CD8-positive, alpha-beta memory T cell (primary cell): ENCODE measurements around the gene SUGP2. TPM values are rescaled to one million over a fixed set of nuclear protein-coding genes. Genes with fewer than 3 reads are reported as not detected.
"Not testable (repeated sequence)": the region's sequence is repeated elsewhere in the genome, so short reads cannot be mapped to it uniquely, and the experiment has no call there.

Experiments
- CTCF ChIA-PET: fragments of 350-600 bp; sonication (Branson Sonifier 250); formaldehyde crosslinking; loops from one replicate; lab custom pipeline; 2021; ENCODE audit warnings: antibody characterized with exemption; lab: Charles Lee
- POLR2A ChIA-PET: fragments of 350-600 bp; sonication (Branson Sonifier 250); formaldehyde crosslinking; loops from one replicate; lab custom pipeline; 2021; ENCODE audit warnings: antibody characterized with exemption; lab: Charles Lee
- DNase-seq, 5 donors: peaks; one replicate each; pipeline versions ENCODE4 v3.0.0 to v3.0.0-alpha.2; 2020 to 2022; ENCODE audit warnings: mixed read lengths in 1 of 5
- H3K27ac ChIP-seq: one replicate; pipeline ENCODE4 v1.7.0; 2013; ENCODE audit warnings: low read depth, mild to moderate bottlenecking, low read length, moderate library complexity
- H3K27me3 ChIP-seq: 2 replicates; pipeline ENCODE4 v1.7.0; 2013; ENCODE audit warnings: low read length, mild to moderate bottlenecking; ENCODE audit not compliant: insufficient read depth, poor library complexity, severe bottlenecking
- H3K36me3 ChIP-seq: 2 replicates; pipeline ENCODE4 v1.7.0; 2013; ENCODE audit warnings: mild to moderate bottlenecking, low read length, moderate library complexity; ENCODE audit not compliant: insufficient read depth
- H3K4me1 ChIP-seq: 2 replicates; pipeline ENCODE4 v1.7.0; 2013; ENCODE audit warnings: mild to moderate bottlenecking, low read length, moderate library complexity; ENCODE audit not compliant: insufficient read depth
- H3K4me3 ChIP-seq: 2 replicates; pipeline ENCODE4 v1.7.0; 2013; ENCODE audit warnings: mild to moderate bottlenecking, low read length
- H3K9me3 ChIP-seq: 2 replicates; pipeline ENCODE4 v1.7.0; 2013; ENCODE audit warnings: mild to moderate bottlenecking, low read length
- H3K27ac Mint-ChIP-seq, 8 donors: one replicate each; pipeline ENCODE4 v1.8.0; 2020 to 2021; ENCODE audit warnings: mixed read lengths in 8 of 8, mild to moderate bottlenecking in 6 of 8, inconsistent platforms in 3 of 8, moderate library complexity in 3 of 8
- H3K27me3 Mint-ChIP-seq, 2 donors: one replicate each; pipeline ENCODE4 v1.8.0; 2020 to 2021; ENCODE audit warnings: mixed read lengths in 2 of 2, mild to moderate bottlenecking in 1 of 2, moderate library complexity in 1 of 2
- H3K36me3 Mint-ChIP-seq, 3 donors: one replicate each; pipeline ENCODE4 v1.8.0; 2020 to 2021; ENCODE audit warnings: mixed read lengths in 3 of 3, inconsistent platforms in 1 of 3, mild to moderate bottlenecking in 1 of 3
- H3K4me1 Mint-ChIP-seq, 3 donors: one replicate each; pipeline ENCODE4 v1.8.0; 2020 to 2021; ENCODE audit warnings: mixed read lengths in 3 of 3, inconsistent platforms in 1 of 3, mild to moderate bottlenecking in 1 of 3
- H3K4me3 Mint-ChIP-seq, 7 donors: one replicate each; pipeline ENCODE4 v1.8.0; 2020 to 2021; ENCODE audit warnings: mixed read lengths in 7 of 7, mild to moderate bottlenecking in 6 of 7, moderate library complexity in 4 of 7, inconsistent platforms in 2 of 7
- H3K9me3 Mint-ChIP-seq, 5 donors: one replicate each; pipeline ENCODE4 v1.8.0; 2020 to 2022; ENCODE audit warnings: mixed read lengths in 5 of 5, mild to moderate bottlenecking in 3 of 5, moderate library complexity in 2 of 5, inconsistent platforms in 1 of 5
- polyA plus RNA-seq: library from polyadenylated mRNA; unstranded; fragments of 300-500 nt; fragmentation: Illumina TruSeq; gene quantifications from one replicate; pipeline ENCODE4 v1.2.3, GENCODE V29; 2021
- total RNA-seq, 2 experiments: library from RNA; stranded (reverse); gene quantifications; one replicate each; pipeline ENCODE4 v1.2.3, GENCODE V29; 2021

Gene SUGP2
- total and polyA plus RNA-seq, 3 experiments from 2014 or later: 10.0 to 81.2 (median 77.6) TPM

DNA sequence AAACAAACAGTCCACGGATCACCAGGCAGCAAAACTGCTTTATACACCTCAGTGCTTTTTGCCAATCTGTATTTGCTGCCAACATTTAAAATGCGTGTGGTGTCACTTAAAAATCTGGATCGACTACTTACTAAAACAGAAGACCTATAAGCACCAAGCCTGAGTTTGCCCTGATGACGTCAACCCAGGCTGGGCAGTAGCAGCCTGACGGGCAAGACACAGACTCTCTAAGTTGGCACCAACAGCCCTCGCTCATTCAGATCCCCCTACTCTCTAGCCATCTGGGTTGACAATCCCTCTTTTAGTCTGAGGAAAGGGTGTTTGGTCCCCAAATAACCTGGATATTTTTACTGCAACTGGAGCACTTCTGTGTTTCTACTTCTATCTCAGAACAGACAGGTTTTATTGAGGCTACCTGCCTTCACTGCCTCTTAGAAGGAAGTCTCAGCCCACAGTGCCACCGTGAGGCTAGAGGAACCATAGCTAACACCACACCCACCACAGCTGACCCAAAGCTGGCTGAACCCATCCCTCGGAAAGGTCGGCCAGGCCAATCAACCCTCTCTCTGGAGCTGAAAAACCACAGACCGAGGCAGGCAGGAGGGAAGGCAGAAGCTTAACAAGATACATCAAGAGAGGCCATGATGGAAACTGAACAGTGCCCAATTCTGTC is 6.9 kb downstream of the SUGP2 start:
- no peak for DNase-seq
- ChIA-PET CTCF (no interaction called here), POLR2A (no interaction called here)
- Mint-ChIP-seq H3K36me3 (peaks cover 16 to 78% (median 25%) of the 10 kb centered on the region in 3 donors), H3K4me1 (peaks cover 29 to 53% (median 48%) of the 10 kb centered on the region in 3 donors), H3K4me3 (peak overlapping the region in 2 of 7 donors; percentile 12 to 72), H3K9me3 (no peaks in the 10 kb centered on the region), H3K27me3 (no peaks in the 10 kb centered on the region), H3K27ac (peak overlapping the region in 5 of 8 donors; percentile 5 to 78 (median 52))
- Histone ChIP-seq H3K27me3 (no peaks in the 10 kb centered on the region), H3K36me3 (peaks cover 39% of the 10 kb centered on the region), H3K9me3 (no peaks in the 10 kb centered on the region), H3K27ac (no peak overlapping the region), H3K4me3 (no peak overlapping the region), H3K4me1 (peaks cover 7% of the 10 kb centered on the region)

DNA sequence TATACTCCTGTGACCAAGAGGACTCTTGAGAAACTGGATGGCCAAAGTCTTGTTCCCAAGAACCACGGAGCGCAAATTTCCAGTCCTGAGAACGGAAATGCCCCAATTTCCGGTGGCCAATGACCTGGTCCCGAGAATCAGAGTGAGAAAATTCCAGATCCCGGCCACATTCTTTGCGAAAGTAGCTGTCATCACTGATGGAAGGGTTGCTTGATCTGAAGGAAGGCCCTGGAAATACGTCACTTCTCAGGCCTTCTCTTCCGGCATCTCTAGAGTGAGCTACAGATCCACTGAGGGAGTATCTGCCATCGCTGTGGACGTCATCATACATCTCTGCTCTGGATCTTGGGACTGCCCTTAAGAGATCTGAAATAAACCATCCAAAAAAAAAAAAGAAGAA is 7.5 kb downstream of the SUGP2 start:
- H3K9me3 Mint-ChIP-seq: no peaks in the 10 kb centered on the region
- POLR2A ChIA-PET: no interaction called here
- H3K4me3 Mint-ChIP-seq: no peak overlapping the region
- DNase-seq: no peak
- peak overlapping the region in 1 of 8 donors; percentile 78 for H3K27ac Mint-ChIP-seq
- no peaks in the 10 kb centered on the region for H3K27me3 Mint-ChIP-seq
- H3K36me3 Mint-ChIP-seq: peaks cover 16 to 79% (median 25%) of the 10 kb centered on the region in 3 donors
- no peaks in the 10 kb centered on the region for H3K27me3 ChIP-seq
- no peaks in the 10 kb centered on the region for H3K9me3 ChIP-seq
- H3K36me3 ChIP-seq: peaks cover 39% of the 10 kb centered on the region
- H3K4me1 Mint-ChIP-seq: peaks cover 30 to 56% (median 47%) of the 10 kb centered on the region in 3 donors
- H3K27ac ChIP-seq: no peak overlapping the region
- H3K4me1 ChIP-seq: peaks cover 7% of the 10 kb centered on the region
- no peak overlapping the region for H3K4me3 ChIP-seq
- CTCF ChIA-PET: no interaction called here

DNA sequence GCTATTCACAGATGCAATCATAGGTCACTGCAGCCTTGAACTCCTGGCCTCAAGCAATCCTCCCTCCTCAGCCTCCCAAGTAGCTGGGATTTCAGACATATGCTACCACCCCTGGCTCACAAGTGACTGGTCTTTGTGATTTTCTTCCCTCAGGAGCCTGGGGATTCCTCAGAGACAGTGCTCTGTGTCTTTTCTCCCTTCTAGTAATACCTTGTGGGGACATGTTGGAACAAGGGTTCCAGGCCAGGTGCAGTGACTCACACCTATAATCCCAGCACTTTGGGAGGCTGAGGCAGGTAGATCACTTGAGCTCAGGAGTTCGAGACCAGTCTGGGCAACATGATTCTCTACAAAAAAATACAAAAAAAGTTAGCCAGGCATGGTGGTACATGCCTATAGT is 9.9 kb downstream of the SUGP2 start:
- H3K4me3 ChIP-seq, H3K27ac ChIP-seq, POLR2A ChIA-PET, H3K27me3 Mint-ChIP-seq, CTCF ChIA-PET, DNase-seq, H3K27me3 ChIP-seq, H3K4me1 ChIP-seq, H3K9me3 Mint-ChIP-seq, H3K4me3 Mint-ChIP-seq, H3K9me3 ChIP-seq: not testable (repeated sequence)
- Mint-ChIP-seq H3K27ac (peak overlapping the region in 1 of 8 donors; percentile 36), H3K36me3 (peaks cover 16 to 75% (median 29%) of the 10 kb centered on the region in 3 donors), H3K4me1 (peaks cover 27 to 51% (median 37%) of the 10 kb centered on the region in 3 donors)
- peaks cover 43% of the 10 kb centered on the region for H3K36me3 ChIP-seq

DNA sequence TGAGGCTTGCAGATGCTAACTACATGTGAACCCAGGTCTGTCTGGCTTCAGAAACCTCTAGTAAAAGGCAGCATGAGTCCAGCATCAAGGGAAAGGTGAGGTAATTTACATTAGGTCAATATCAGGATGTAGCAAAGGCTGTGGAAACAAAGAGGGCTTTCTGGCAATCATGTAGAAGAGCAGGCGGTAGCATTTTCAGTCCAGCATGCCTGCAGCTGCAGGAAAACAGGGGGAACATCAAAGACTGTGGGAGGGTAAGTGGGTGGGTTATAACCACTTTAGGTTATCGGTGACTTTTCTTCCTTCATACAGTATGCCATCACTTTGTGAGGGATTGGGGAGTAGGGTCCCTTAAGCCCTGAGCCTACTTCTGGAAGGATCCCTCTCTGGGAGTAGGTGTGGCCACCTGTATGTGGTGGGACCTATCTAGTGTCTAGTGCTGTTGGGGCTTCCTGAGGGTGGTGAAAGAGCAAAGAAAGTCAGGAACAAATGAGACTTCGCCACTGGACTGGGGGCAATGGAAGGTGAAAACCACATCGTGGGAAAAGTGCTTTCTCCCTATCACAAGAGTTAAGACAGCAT is 10.8 kb downstream of the SUGP2 start:
- H3K4me3 Mint-ChIP-seq: no peak overlapping the region

DNA sequence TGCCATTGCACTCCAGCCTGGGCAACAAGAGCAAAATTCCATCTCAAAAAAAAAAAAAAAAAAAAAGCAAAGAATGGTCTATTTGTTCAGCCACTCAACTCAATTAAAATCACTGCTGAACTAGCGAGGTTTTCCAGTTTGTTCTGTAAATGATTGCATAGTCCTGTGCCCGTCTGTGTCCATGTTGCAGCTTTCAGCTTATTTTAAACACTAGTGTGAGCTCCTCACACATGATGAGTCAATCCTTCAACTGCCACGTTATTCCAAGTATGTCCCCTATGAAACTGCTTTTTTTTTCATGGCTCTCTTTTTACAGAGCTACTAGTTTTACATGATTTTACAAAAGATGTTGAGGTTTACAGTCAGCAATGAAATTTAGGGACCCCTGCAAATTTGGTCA is 12.2 kb downstream of the SUGP2 start:
- CTCF ChIA-PET: no interaction called here

More for the DNA sequence above, 10.8 kb downstream of the SUGP2 start:
- Histone ChIP-seq H3K27me3 (no peaks in the 10 kb centered on the region), H3K9me3 (no peaks in the 10 kb centered on the region), H3K4me3 (no peak overlapping the region), H3K36me3 (peaks cover 36% of the 10 kb centered on the region), H3K27ac (no peak overlapping the region), H3K4me1 (peaks cover 7% of the 10 kb centered on the region)
- ChIA-PET CTCF (interaction anchor here (1.0 kb wide), 1 partner anchor 15 kb away, joined by 3 read pairs; no protein-coding TSS in a partner anchor), POLR2A (no interaction called here)
- Mint-ChIP-seq H3K27me3 (no peaks in the 10 kb centered on the region), H3K27ac (peak overlapping the region in 7 of 8 donors; percentile 14 to 94 (median 42)), H3K36me3 (peaks cover 10 to 76% (median 25%) of the 10 kb centered on the region in 3 donors), H3K9me3 (no peaks in the 10 kb centered on the region), H3K4me1 (peaks cover 23 to 44% (median 32%) of the 10 kb centered on the region in 3 donors)
- DNase-seq: no peak

GRCh38 chr19:19010551-19010950 is 22.8 kb downstream of the SUGP2 start:
- H3K27me3 Mint-ChIP-seq: no peaks in the 10 kb centered on the region
- peaks cover 6 to 12% (median 8%) of the 10 kb centered on the region in 3 donors for H3K4me1 Mint-ChIP-seq
- no peaks in the 10 kb centered on the region for H3K9me3 ChIP-seq
- H3K36me3 ChIP-seq: peaks cover 31% of the 10 kb centered on the region
- H3K4me3 ChIP-seq: no peak overlapping the region
- no peaks in the 10 kb centered on the region for H3K27me3 ChIP-seq
- H3K4me1 ChIP-seq: no peaks in the 10 kb centered on the region
- H3K27ac ChIP-seq: no peak overlapping the region
- POLR2A ChIA-PET: no interaction called here
- CTCF ChIA-PET: no interaction called here
- H3K27ac Mint-ChIP-seq: peak overlapping the region in 7 of 8 donors; percentile 48 to 83 (median 75)
- peak overlapping the region in 2 of 7 donors; percentile 45 to 49 for H3K4me3 Mint-ChIP-seq
- peaks cover 4 to 81% (median 27%) of the 10 kb centered on the region in 3 donors for H3K36me3 Mint-ChIP-seq
- no peaks in the 10 kb centered on the region for H3K9me3 Mint-ChIP-seq
- peak in 1 of 5 donors; percentile 30 for DNase-seq

More for the DNA sequence above, 12.2 kb downstream of the SUGP2 start:
- POLR2A ChIA-PET: no interaction called here
- Mint-ChIP-seq H3K4me3 (no peak overlapping the region), H3K27ac (peak overlapping the region in 1 of 8 donors; percentile 33), H3K9me3 (no peaks in the 10 kb centered on the region), H3K27me3 (no peaks in the 10 kb centered on the region), H3K4me1 (peaks cover 16 to 36% (median 18%) of the 10 kb centered on the region in 3 donors), H3K36me3 (peaks cover 3 to 76% (median 19%) of the 10 kb centered on the region in 3 donors)
- H3K4me1 ChIP-seq: peaks cover 7% of the 10 kb centered on the region
- H3K4me3 ChIP-seq: no peak overlapping the region
- H3K27ac ChIP-seq: no peak overlapping the region
- H3K9me3 ChIP-seq: no peaks in the 10 kb centered on the region
- no peaks in the 10 kb centered on the region for H3K27me3 ChIP-seq
- DNase-seq: no peak
- H3K36me3 ChIP-seq: peaks cover 29% of the 10 kb centered on the region

GRCh38 chr19:19009951-19010350 is 23.4 kb downstream of the SUGP2 start:
- H3K9me3 ChIP-seq: no peaks in the 10 kb centered on the region
- ChIA-PET CTCF (no interaction called here), POLR2A (no interaction called here)
- H3K4me1 Mint-ChIP-seq: peaks cover 6 to 12% (median 8%) of the 10 kb centered on the region in 3 donors
- no peak overlapping the region for H3K4me3 ChIP-seq
- no peak for DNase-seq
- no peak overlapping the region for H3K27ac ChIP-seq
- H3K36me3 ChIP-seq: peaks cover 31% of the 10 kb centered on the region
- peak overlapping the region in 2 of 7 donors; percentile 40 to 45 for H3K4me3 Mint-ChIP-seq
- no peaks in the 10 kb centered on the region for H3K27me3 Mint-ChIP-seq
- H3K27ac Mint-ChIP-seq: peak overlapping the region in 4 of 8 donors; percentile 34 to 83 (median 78)
- no peaks in the 10 kb centered on the region for H3K27me3 ChIP-seq
- no peaks in the 10 kb centered on the region for H3K4me1 ChIP-seq
- H3K9me3 Mint-ChIP-seq: no peaks in the 10 kb centered on the region
- peaks cover 4 to 82% (median 30%) of the 10 kb centered on the region in 3 donors for H3K36me3 Mint-ChIP-seq

- Histone ChIP-seq H3K27me3 (no peaks in the 10 kb centered on the region), H3K4me1 (no peaks in the 10 kb centered on the region), H3K36me3 (peaks cover 41% of the 10 kb centered on the region), H3K9me3 (no peaks in the 10 kb centered on the region), H3K4me3 (no peak overlapping the region), H3K27ac (no peak overlapping the region)
- Mint-ChIP-seq H3K9me3 (no peaks in the 10 kb centered on the region), H3K27me3 (no peaks in the 10 kb centered on the region), H3K4me3 (no peak overlapping the region), H3K4me1 (peaks cover 5 to 10% (median 8%) of the 10 kb centered on the region in 3 donors), H3K27ac (no peak overlapping the region), H3K36me3 (peaks cover 0 to 84% (median 35%) of the 10 kb centered on the region in 3 donors)
- ChIA-PET CTCF (no interaction called here), POLR2A (no interaction called here)
- DNase-seq: no peak
These were observed 27.1 kb downstream of the SUGP2 start for GRCh38 chr19:19006213-19006612.
